Liver (tissue), 9 donors: ENCODE measurements around the gene ILRUN. TPM values are rescaled to one million over a fixed set of nuclear protein-coding genes. Genes with fewer than 3 reads are reported as not detected.
A peak's percentile ranks its signal among the peaks of the same experiment; 100 is the strongest.
"Not testable (repeated sequence)": the region's sequence is repeated elsewhere in the genome, so short reads cannot be mapped to it uniquely, and the experiment has no call there.

ENCODE experiments used
- DNase-seq: peaks from one replicate; pipeline ENCODE4 v3.0.0-alpha.2; 2017; ENCODE audit warnings: low spot score
- H3K27ac ChIP-seq, 2 donors: one replicate each; pipeline ENCODE4 v1.7.0; 2013; ENCODE audit warnings: inconsistent platforms in 2 of 2, low read length in 2 of 2, control low read depth in 1 of 2, low read depth in 1 of 2, mild to moderate bottlenecking in 1 of 2
- H3K27me3 ChIP-seq, 4 donors: one replicate each; pipeline versions ENCODE4 v1.6.1 to v1.7.0; 2013; ENCODE audit warnings: low read length in 3 of 4, inconsistent platforms in 1 of 4, mild to moderate bottlenecking in 1 of 4, moderate library complexity in 1 of 4; ENCODE audit not compliant: control insufficient read depth in 4 of 4, insufficient read depth in 4 of 4
- H3K36me3 ChIP-seq, 4 donors: one replicate each; pipeline versions ENCODE4 v1.6.1 to v1.7.0; 2013; ENCODE audit warnings: low read length in 3 of 4, mild to moderate bottlenecking in 3 of 4, low read depth in 1 of 4, moderate library complexity in 1 of 4; ENCODE audit not compliant: control insufficient read depth in 4 of 4, insufficient read depth in 3 of 4
- H3K4me1 ChIP-seq, 4 donors: one replicate each; pipeline versions ENCODE4 v1.6.1 to v1.7.0; 2013; ENCODE audit warnings: low read length in 3 of 4, mild to moderate bottlenecking in 3 of 4, moderate library complexity in 1 of 4; ENCODE audit not compliant: control insufficient read depth in 4 of 4, insufficient read depth in 4 of 4
- H3K4me3 ChIP-seq, 3 donors: one replicate each; pipeline versions ENCODE4 v1.6.1 to v1.7.0; 2013; ENCODE audit warnings: low read length in 3 of 3, control low read depth in 1 of 3, low read depth in 1 of 3, mild to moderate bottlenecking in 1 of 3
- H3K9ac ChIP-seq, 2 donors: one replicate each; pipeline ENCODE4 v1.7.0; 2013; ENCODE audit warnings: low read length in 2 of 2, mild to moderate bottlenecking in 2 of 2, moderate library complexity in 2 of 2, control low read depth in 1 of 2, low read depth in 1 of 2
- H3K9me3 ChIP-seq, 4 donors: one replicate each; pipeline versions ENCODE4 v1.6.1 to v1.7.0; 2013; ENCODE audit warnings: low read length in 3 of 4; ENCODE audit not compliant: control insufficient read depth in 4 of 4
- CTCF ChIP-seq: fragments of 150-350 bp; IDR thresholded peaks from 2 replicates; pipeline ENCODE4 v1.5.1; 2017; ENCODE audit warnings: improper control_type of control experiment, low read depth, low read length; ENCODE audit not compliant: missing input control
- EGR1 ChIP-seq, 2 donors: IDR thresholded peaks; 2 replicates each; pipeline ENCODE4 v1.6.1; 2016 to 2018; ENCODE audit warnings: antibody characterized with exemption in 2 of 2, low read depth in 2 of 2
- FOXA1 ChIP-seq: IDR thresholded peaks from 2 replicates; pipeline ENCODE4 v1.6.1; 2016; ENCODE audit warnings: antibody characterized with exemption
- FOXA2 ChIP-seq: IDR thresholded peaks from 2 replicates; pipeline ENCODE4 v1.6.1; 2016; ENCODE audit warnings: antibody characterized with exemption
- GABPA ChIP-seq, 2 donors: IDR thresholded peaks in 1 of 2; conservative IDR thresholded peaks in 1 of 2; 2 replicates each; pipeline ENCODE4 v1.6.1; 2016; ENCODE audit warnings: antibody characterized with exemption in 2 of 2, mild to moderate bottlenecking in 1 of 2, moderate library complexity in 1 of 2
- HNF4A ChIP-seq, 2 donors: conservative IDR thresholded peaks; 2 replicates each; pipeline ENCODE4 v1.6.1; 2016; ENCODE audit warnings: antibody characterized with exemption in 2 of 2, mild to moderate bottlenecking in 2 of 2
- HNF4G ChIP-seq: IDR thresholded peaks from 2 replicates; pipeline ENCODE4 v1.6.1; 2016; ENCODE audit warnings: antibody characterized with exemption
- JUND ChIP-seq, 2 donors: IDR thresholded peaks; 2 replicates each; pipeline ENCODE4 v1.6.1; 2016; ENCODE audit warnings: antibody characterized with exemption in 2 of 2
- MAX ChIP-seq: IDR thresholded peaks from 2 replicates; pipeline ENCODE4 v1.6.1; 2016; ENCODE audit warnings: antibody characterized with exemption
- NR2F2 ChIP-seq: IDR thresholded peaks from 2 replicates; pipeline ENCODE4 v1.6.1; 2016; ENCODE audit warnings: antibody characterized with exemption
- RAD21 ChIP-seq, 2 donors: IDR thresholded peaks; 2 replicates each; pipeline ENCODE4 v1.6.1; 2016; ENCODE audit warnings: antibody characterized with exemption in 2 of 2, mild to moderate bottlenecking in 2 of 2
- REST ChIP-seq: IDR thresholded peaks from 2 replicates; pipeline ENCODE4 v1.6.1; 2016; ENCODE audit warnings: antibody characterized with exemption, mild to moderate bottlenecking
- RXRA ChIP-seq, 2 donors: IDR thresholded peaks; 2 replicates each; pipeline ENCODE4 v1.6.1; 2017 to 2018; ENCODE audit warnings: antibody characterized with exemption in 2 of 2, mild to moderate bottlenecking in 1 of 2
- SP1 ChIP-seq: IDR thresholded peaks from 2 replicates; pipeline ENCODE4 v1.6.1; 2018; ENCODE audit warnings: antibody characterized with exemption, mild to moderate bottlenecking
- TAF1 ChIP-seq: conservative IDR thresholded peaks from 2 replicates; pipeline ENCODE4 v1.6.1; 2016; ENCODE audit warnings: antibody characterized with exemption, mild to moderate bottlenecking
- YY1 ChIP-seq: IDR thresholded peaks from 2 replicates; pipeline ENCODE4 v1.6.1; 2016; ENCODE audit warnings: antibody characterized with exemption, mild to moderate bottlenecking
- WGBS: extraction: QIAGEN DNeasy Blood & Tissue Kit; methylation state at CpG from one replicate; pipeline ENCODE4 v1.1.7; 2013; 5-methylcytosine and 5-hydroxymethylcytosine counted together
- polyA plus RNA-seq, 2 donors: library from polyadenylated mRNA; stranded (reverse) in 1 of 2; unstranded in 1 of 2; fragments of 200-250 nt in 1 of 2; fragments of >200 nt in 1 of 2; fragmentation: Nextera tagmentation in 1 of 2; extraction: Ambion mirVana in 1 of 2; gene quantifications; one replicate each; pipeline versions ENCODE4 v1.2.1 to v1.2.3, GENCODE V29; 2013 to 2015
- total RNA-seq, 2 donors: library from RNA; depleted of rRNA; stranded (reverse); fragments of >200 nt; gene quantifications; one replicate each; pipeline ENCODE4 v1.2.3, GENCODE V29; 2014
- TF ChIP-seq, protein P1 (sequence below): IDR thresholded peaks from 2 replicates; pipeline ENCODE4 v1.6.1; 2016; ENCODE audit warnings: antibody characterized with exemption
- TF ChIP-seq, protein P2 (sequence below): IDR thresholded peaks from 2 replicates; pipeline ENCODE4 v1.6.1; 2016; ENCODE audit warnings: antibody characterized with exemption
- donor health status: healthy.
- donor health status: healthy.
- donor health status: healthy.
- donor health status: healthy.
- donor health status: healthy.

Gene ILRUN
- total and polyA plus RNA-seq, 4 donors: 20.3 to 77.3 (median 46.2) TPM

DNA sequence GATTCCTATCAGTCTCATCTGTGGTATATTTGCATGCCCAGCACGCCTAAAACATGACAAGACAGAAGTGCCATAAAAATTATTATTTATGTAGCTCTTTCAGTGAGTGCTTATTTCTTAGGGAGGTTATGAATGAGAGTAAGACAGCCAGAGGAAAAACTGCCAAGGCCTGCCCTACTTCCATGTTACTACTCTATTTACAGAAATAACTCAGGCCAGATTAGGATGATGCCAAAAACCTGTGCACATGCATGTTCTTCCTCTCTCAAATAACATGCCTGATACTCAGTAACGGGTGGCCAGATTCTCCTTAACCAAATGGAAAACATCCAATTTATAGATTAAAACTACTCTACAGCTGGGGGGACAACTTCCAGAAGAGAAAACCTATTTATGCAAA lies 45.7 kb downstream of the ILRUN start:
- 51% methylated on average over 2 of the region's 2 CpGs for WGBS
- Histone ChIP-seq H3K27me3 (no peaks in the 10 kb centered on the region), H3K9ac (no peak overlapping the region), H3K4me3 (no peak overlapping the region), H3K36me3 (peaks cover 0 to 21% (median 7%) of the 10 kb centered on the region in 4 donors), H3K9me3 (no peaks in the 10 kb centered on the region), H3K4me1 (peaks cover 7 to 15% (median 10%) of the 10 kb centered on the region in 4 donors), H3K27ac (peak overlapping the region; percentile 19 to 68)
- TF ChIP-seq, protein P1, sequence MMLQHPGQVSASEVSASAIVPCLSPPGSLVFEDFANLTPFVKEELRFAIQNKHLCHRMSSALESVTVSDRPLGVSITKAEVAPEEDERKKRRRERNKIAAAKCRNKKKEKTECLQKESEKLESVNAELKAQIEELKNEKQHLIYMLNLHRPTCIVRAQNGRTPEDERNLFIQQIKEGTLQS: no peak
- no peak for DNase-seq

DNA sequence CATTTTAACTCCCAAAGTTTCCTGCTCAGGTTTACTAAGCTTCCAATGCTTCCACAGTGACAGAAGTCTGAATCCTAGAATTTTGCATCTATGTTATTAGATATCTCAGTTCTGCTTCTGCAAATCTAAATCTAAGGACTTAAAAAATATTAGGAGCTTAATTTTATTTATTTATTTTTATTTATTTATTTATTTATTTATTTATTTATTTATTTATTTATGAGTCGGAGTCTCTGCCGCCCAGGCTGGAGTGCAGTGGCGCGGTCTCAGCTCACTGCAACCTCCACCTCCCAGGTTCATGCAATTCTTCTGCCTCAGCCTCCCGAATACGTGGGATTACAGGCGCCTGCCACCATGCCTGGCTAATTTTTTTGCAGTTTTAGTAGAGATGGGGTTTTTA lies 46.3 kb downstream of the ILRUN start:
- not testable (repeated sequence) for DNase-seq, H3K27me3 ChIP-seq, H3K27ac ChIP-seq, H3K9me3 ChIP-seq, H3K9ac ChIP-seq, H3K4me3 ChIP-seq
- Histone ChIP-seq H3K36me3 (peaks cover 3 to 23% (median 11%) of the 10 kb centered on the region in 4 donors), H3K4me1 (peaks cover 5 to 13% (median 8%) of the 10 kb centered on the region in 4 donors)
- 96% methylated on average over 7 of the region's 7 CpGs for WGBS

GRCh38 chr6:34648806-34649205 lies 47.8 kb downstream of the ILRUN start:
- H3K36me3 ChIP-seq: peaks cover 4 to 22% (median 13%) of the 10 kb centered on the region in 4 donors
- H3K4me3 ChIP-seq: no peak overlapping the region

More at GRCh38 chr6:34648806-34649205, 47.8 kb downstream of the ILRUN start:
- H3K9me3 ChIP-seq: no peaks in the 10 kb centered on the region
- H3K4me1 ChIP-seq: peaks cover 4 to 13% (median 6%) of the 10 kb centered on the region in 4 donors
- TF ChIP-seq, protein P2, sequence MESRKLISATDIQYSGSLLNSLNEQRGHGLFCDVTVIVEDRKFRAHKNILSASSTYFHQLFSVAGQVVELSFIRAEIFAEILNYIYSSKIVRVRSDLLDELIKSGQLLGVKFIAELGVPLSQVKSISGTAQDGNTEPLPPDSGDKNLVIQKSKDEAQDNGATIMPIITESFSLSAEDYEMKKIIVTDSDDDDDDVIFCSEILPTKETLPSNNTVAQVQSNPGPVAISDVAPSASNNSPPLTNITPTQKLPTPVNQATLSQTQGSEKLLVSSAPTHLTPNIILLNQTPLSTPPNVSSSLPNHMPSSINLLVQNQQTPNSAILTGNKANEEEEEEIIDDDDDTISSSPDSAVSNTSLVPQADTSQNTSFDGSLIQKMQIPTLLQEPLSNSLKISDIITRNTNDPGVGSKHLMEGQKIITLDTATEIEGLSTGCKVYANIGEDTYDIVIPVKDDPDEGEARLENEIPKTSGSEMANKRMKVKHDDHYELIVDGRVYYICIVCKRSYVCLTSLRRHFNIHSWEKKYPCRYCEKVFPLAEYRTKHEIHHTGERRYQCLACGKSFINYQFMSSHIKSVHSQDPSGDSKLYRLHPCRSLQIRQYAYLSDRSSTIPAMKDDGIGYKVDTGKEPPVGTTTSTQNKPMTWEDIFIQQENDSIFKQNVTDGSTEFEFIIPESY: no peak
- TF ChIP-seq RXRA (IDR thresholded peaks at IDR 0.05): no peak
- no peak for TF ChIP-seq REST
- TF ChIP-seq EGR1 (IDR thresholded peaks at IDR 0.05; ENCODE audit: low read depth in 2 of 2): no peak
- TF ChIP-seq GABPA (IDR thresholded peaks at IDR 0.05 in 1 of 2, conservative IDR thresholded peaks at IDR 0.05 in 1 of 2): no peak
- no peak for TF ChIP-seq YY1
- TF ChIP-seq HNF4G: no peak
- TF ChIP-seq HNF4A (conservative IDR thresholded peaks at IDR 0.05): no peak
- no peak for TF ChIP-seq TAF1
- no peak for TF ChIP-seq JUND (IDR thresholded peaks at IDR 0.05)
- TF ChIP-seq FOXA1: no peak
- TF ChIP-seq, protein P1: no peak
- no peak for TF ChIP-seq FOXA2
- TF ChIP-seq NR2F2: no peak
- no peak for TF ChIP-seq CTCF
- no peak for TF ChIP-seq RAD21 (IDR thresholded peaks at IDR 0.05)
- no peak for TF ChIP-seq SP1
- no peak for TF ChIP-seq MAX
- H3K27me3 ChIP-seq: no peaks in the 10 kb centered on the region
- no peak overlapping the region for H3K27ac ChIP-seq
- no peak for DNase-seq
- no peak overlapping the region for H3K9ac ChIP-seq
